Motor neuron (in vitro differentiated cells): ENCODE measurements around the gene CAMTA1. TPM values are rescaled to one million over a fixed set of nuclear protein-coding genes. Genes with fewer than 3 reads are reported as not detected.
"Not testable (repeated sequence)": the region's sequence is repeated elsewhere in the genome, so short reads cannot be mapped to it uniquely, and the experiment has no call there.

ENCODE experiments used
- ATAC-seq, 8 experiments: fragments of 200-7000 bp; cut with Tn5 transposase; replicated peaks in 6 of 8; 2 replicates each; pipeline ENCODE4 v1.8.0; 2021; ENCODE audit warnings: mild to moderate bottlenecking in 8 of 8, moderate library complexity in 8 of 8
- H3K27ac ChIP-seq, 2 donors: fragments of 250-450 bp; sonication (Bioruptor Pico); 2 replicates each; pipeline ENCODE4 v1.9.0; 2021; ENCODE audit warnings: antibody characterized with exemption in 2 of 2, mild to moderate bottlenecking in 2 of 2, moderate library complexity in 1 of 2
- H3K4me1 ChIP-seq, 2 donors: fragments of 250-450 bp; sonication (Bioruptor Pico); replicated peaks in 1 of 2; 2 replicates each; pipeline ENCODE4 v1.6.1; 2021; ENCODE audit warnings: antibody characterized with exemption in 2 of 2, mild to moderate bottlenecking in 2 of 2, moderate library complexity in 1 of 2
- H3K4me3 ChIP-seq, 5 donors: fragments of 250-450 bp; sonication (Bioruptor Pico); 2 replicates each; pipeline ENCODE4 v1.9.0; 2021; ENCODE audit warnings: antibody characterized with exemption in 5 of 5, mild to moderate bottlenecking in 5 of 5, moderate library complexity in 4 of 5
- WGBS, 10 experiments: fragments of 450-650 bp; shearing (Covaris generic); methylation state at CpG; one replicate each; pipeline ENCODE4 v1.0.0; 2022; 5-methylcytosine and 5-hydroxymethylcytosine counted together
- in situ Hi-C, 9 experiments: fragments of 400-800 bp; cut with MboI; loops; one replicate each; pipeline ENCODE4 v1.15.0; 2021; ENCODE audit warnings: low sequenced_read_pairs in 9 of 9, low pct_unique_long_range_greater_than_20kb in 2 of 9; ENCODE audit not compliant: unreplicated experiment in 9 of 9
- total RNA-seq, 8 experiments: library from RNA; unstranded; fragments of 300-600 nt; gene quantifications; 2 replicates each; pipeline versions ENCODE4 v1.2.3 to v1.2.4, GENCODE V29; 2022

The CAMTA1 gene
- total RNA-seq, 8 experiments from 2014 or later, result 38.5 to 145 (median 77.6) TPM

GRCh38 chr1:6819246-6820040 is 34.2 kb downstream of the CAMTA1 start:
- no peak overlapping the region for H3K4me3 ChIP-seq
- no peak overlapping the region for H3K27ac ChIP-seq
- in situ Hi-C loops, result loop anchor here in 1 of 9 experiments (25.0 kb wide), 1 partner anchor 243 kb away; no protein-coding TSS in a partner anchor
- ATAC-seq, result no peak
- WGBS, 10 experiments, result 80 to 96% (median 94%) methylated on average over 4 to 6 of the region's 6 CpGs; no CpG with 5 or more reads in 2 of the 10 experiments
- H3K4me1 ChIP-seq, result peaks cover 2 to 10% of the 10 kb centered on the region in 2 donors

GRCh38 chr1:6820899-6821298 is 35.6 kb downstream of the CAMTA1 start:
- Histone ChIP-seq H3K4me3 (no peak overlapping the region), H3K27ac (no peak overlapping the region), H3K4me1 (peaks cover 2 to 10% of the 10 kb centered on the region in 2 donors)
- in situ Hi-C loops, result loop anchor here in 1 of 9 experiments (25.0 kb wide), 1 partner anchor 241 kb away; no protein-coding TSS in a partner anchor
- 67 to 100% (median 93%) methylated on average over 1 to 2 of the region's 2 CpGs; no CpG with 5 or more reads in 1 of the 10 experiments for WGBS, 10 experiments
- ATAC-seq, result no peak

- H3K27ac ChIP-seq, result no peak overlapping the region
- 67 to 100% (median 73%) methylated on average over 1 to 10 of the region's 10 CpGs for WGBS, 10 experiments
- H3K4me1 ChIP-seq, result peaks cover 2 to 10% of the 10 kb centered on the region in 2 donors
- in situ Hi-C loops, result loop anchor here in 1 of 9 experiments (25.0 kb wide), 1 partner anchor 240 kb away; no protein-coding TSS in a partner anchor
- ATAC-seq, result peak in 6 of 8 experiments; percentile 16 to 42 (median 24)
- no peak overlapping the region for H3K4me3 ChIP-seq
These were observed 37.5 kb downstream of the CAMTA1 start for GRCh38 chr1:6822530-6823359.

- no peak for ATAC-seq
- Histone ChIP-seq H3K4me1 (peaks cover 2 to 10% of the 10 kb centered on the region in 2 donors), H3K4me3 (no peak overlapping the region), H3K27ac (no peak overlapping the region)
- in situ Hi-C loops, result loop anchor here in 1 of 9 experiments (25.0 kb wide), 1 partner anchor 239 kb away; no protein-coding TSS in a partner anchor
These were observed 38.5 kb downstream of the CAMTA1 start for GRCh38 chr1:6823793-6824192.

GRCh38 chr1:6824665-6825368 is 39.6 kb downstream of the CAMTA1 start:
- no peak for ATAC-seq
- peaks cover 2 to 10% of the 10 kb centered on the region in 2 donors for H3K4me1 ChIP-seq
- in situ Hi-C loops, result loop anchor here in 1 of 9 experiments (25.0 kb wide), 1 partner anchor 237 kb away; no protein-coding TSS in a partner anchor
- H3K4me3 ChIP-seq, result no peak overlapping the region
- no peak overlapping the region for H3K27ac ChIP-seq
- 69 to 96% (median 86%) methylated on average over 3 to 6 of the region's 6 CpGs for WGBS, 10 experiments

- ATAC-seq, result no peak
- in situ Hi-C loops, result no loop called here
- H3K4me3 ChIP-seq, result no peak overlapping the region
- WGBS, 10 experiments, result 75 to 100% (median 93%) methylated on average over 1 to 4 of the region's 4 CpGs
- H3K27ac ChIP-seq, result no peak overlapping the region
- H3K4me1 ChIP-seq, result peaks cover 2 to 10% of the 10 kb centered on the region in 2 donors
These were observed 40.6 kb downstream of the CAMTA1 start for GRCh38 chr1:6825828-6826227.

GRCh38 chr1:6827079-6827478 is 41.8 kb downstream of the CAMTA1 start:
- WGBS, 10 experiments, result 39 to 100% (median 53%) methylated on average over 1 to 3 of the region's 3 CpGs
- H3K27ac ChIP-seq, result no peak overlapping the region
- ATAC-seq, result peak in 3 of 8 experiments; percentile 27 to 59 (median 32)
- in situ Hi-C loops, result no loop called here
- H3K4me1 ChIP-seq, result peaks cover 4 to 10% of the 10 kb centered on the region in 2 donors
- no peak overlapping the region for H3K4me3 ChIP-seq

- no peak overlapping the region for H3K27ac ChIP-seq
- peaks cover 3 to 6% of the 10 kb centered on the region in 2 donors for H3K4me1 ChIP-seq
- no peak for ATAC-seq
- 44 to 96% (median 88%) methylated on average over 1 to 10 of the region's 10 CpGs for WGBS, 10 experiments
- no peak overlapping the region for H3K4me3 ChIP-seq
- in situ Hi-C loops, result no loop called here
These were observed 42.4 kb downstream of the CAMTA1 start for GRCh38 chr1:6827630-6828165.

GRCh38 chr1:6831366-6831765 is 46.1 kb downstream of the CAMTA1 start:
- peaks cover 0 to 2% of the 10 kb centered on the region in 2 donors for H3K4me1 ChIP-seq
- in situ Hi-C loops, result no loop called here
- no peak overlapping the region for H3K27ac ChIP-seq
- WGBS, 10 experiments, result 29 to 100% (median 94%) methylated on average over 1 of the region's 1 CpG
- ATAC-seq, result no peak
- no peak overlapping the region for H3K4me3 ChIP-seq

GRCh38 chr1:6832006-6832405 is 46.8 kb downstream of the CAMTA1 start:
- 80 to 100% (median 93%) methylated on average over 1 to 2 of the region's 2 CpGs; no CpG with 5 or more reads in 1 of the 10 experiments for WGBS, 10 experiments
- H3K4me3 ChIP-seq, H3K4me1 ChIP-seq, H3K27ac ChIP-seq, ATAC-seq, in situ Hi-C loops: not testable (repeated sequence)

- Histone ChIP-seq H3K4me3 (no peak overlapping the region), H3K4me1 (peaks cover 0 to 2% of the 10 kb centered on the region in 2 donors), H3K27ac (no peak overlapping the region)
- 50 to 100% (median 86%) methylated on average over 1 to 4 of the region's 4 CpGs; no CpG with 5 or more reads in 3 of the 10 experiments for WGBS, 10 experiments
- in situ Hi-C loops, result no loop called here
- ATAC-seq, result no peak
These were observed 47.4 kb downstream of the CAMTA1 start for GRCh38 chr1:6832531-6833188.

- H3K27ac ChIP-seq, result no peak overlapping the region
- in situ Hi-C loops, result no loop called here
- H3K4me1 ChIP-seq, result peaks cover 0 to 2% of the 10 kb centered on the region in 2 donors
- ATAC-seq, result no peak
- WGBS, 10 experiments, result 79 to 100% (median 95%) methylated on average over 1 to 5 of the region's 5 CpGs
- H3K4me3 ChIP-seq, result no peak overlapping the region
These were observed 48.5 kb downstream of the CAMTA1 start for GRCh38 chr1:6833804-6834203.
